IPS DF 4.7 (cell line): ENCODE data around the gene FAF2.
"Not testable (repeated sequence)": the region's sequence is repeated elsewhere in the genome, so short reads cannot be mapped to it uniquely, and the experiment has no call there.

Experiments
- DNase-seq: peaks from one replicate; pipeline ENCODE4 v3.0.0-alpha.2; 2013; ENCODE audit warnings: low spot score; ENCODE audit errors: extremely low read depth

FAF2 gene

DNA sequence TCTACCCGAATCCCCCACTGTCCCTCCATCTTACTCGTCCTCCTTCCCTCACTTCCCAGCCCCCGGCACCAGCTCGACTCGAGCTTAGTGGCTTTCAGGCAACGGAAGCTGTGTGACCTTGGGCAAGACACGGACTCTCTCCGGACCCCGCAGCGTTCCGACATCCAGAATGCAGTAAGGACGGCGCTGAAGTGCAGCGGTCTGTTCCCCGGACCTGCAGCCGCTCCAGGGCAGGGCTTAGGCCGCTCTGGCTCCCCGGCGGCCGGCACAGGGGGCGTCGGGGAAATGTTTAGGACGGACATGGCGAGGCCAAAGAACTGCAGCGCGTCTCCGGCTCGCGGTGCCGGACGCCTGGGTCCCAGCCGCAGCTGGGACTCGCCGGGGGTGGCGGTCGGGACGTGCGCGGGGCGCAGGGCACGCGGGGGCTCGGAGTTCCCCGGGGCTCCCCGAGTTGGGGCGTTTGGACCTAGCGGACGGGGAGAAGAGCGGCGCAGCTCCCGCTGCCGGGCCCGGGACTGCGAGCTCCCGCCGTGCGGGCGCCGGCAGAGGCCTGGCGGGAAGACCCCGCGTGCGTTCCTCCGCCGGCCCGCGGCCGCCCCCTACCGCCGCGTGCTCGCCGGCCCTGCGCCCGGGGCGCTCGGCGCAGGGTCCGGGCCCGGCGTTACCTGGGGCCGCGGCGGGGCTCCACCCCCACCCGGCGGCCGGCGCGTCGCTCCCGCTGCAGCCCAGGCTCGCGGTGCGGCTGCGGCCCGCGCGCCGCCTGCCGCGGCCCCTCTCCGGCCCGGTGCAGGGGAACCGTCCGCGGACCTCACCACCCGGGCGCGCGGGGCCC is 94.6 kb downstream of the FAF2 start:
- no peak for DNase-seq

GRCh38 chr5:176543428-176544182 is 95.4 kb downstream of the FAF2 start:
- no peak for DNase-seq

DNA sequence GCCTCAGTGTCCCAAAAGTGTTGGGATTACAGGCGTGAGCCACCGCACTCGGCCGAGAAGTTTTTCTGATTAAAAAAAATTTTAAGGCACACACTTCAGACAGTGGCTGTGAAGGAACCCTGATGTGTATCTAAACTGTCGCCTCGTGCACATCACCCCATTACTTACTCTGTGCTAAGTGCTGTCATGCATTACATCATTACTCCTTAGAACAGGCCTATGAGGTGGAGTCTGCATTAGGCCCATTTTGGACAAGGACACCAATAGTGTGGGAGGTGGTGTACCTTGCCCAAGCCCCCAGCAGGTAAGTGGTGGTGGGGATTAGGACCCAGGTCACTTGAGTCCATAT is 97.2 kb downstream of the FAF2 start:
- no peak for DNase-seq

GRCh38 chr5:176545737-176546509 is 97.7 kb downstream of the FAF2 start:
- DNase-seq = no peak

- no peak for DNase-seq
Measured at GRCh38 chr5:176547802-176548201, 99.6 kb downstream of the FAF2 start.

DNA sequence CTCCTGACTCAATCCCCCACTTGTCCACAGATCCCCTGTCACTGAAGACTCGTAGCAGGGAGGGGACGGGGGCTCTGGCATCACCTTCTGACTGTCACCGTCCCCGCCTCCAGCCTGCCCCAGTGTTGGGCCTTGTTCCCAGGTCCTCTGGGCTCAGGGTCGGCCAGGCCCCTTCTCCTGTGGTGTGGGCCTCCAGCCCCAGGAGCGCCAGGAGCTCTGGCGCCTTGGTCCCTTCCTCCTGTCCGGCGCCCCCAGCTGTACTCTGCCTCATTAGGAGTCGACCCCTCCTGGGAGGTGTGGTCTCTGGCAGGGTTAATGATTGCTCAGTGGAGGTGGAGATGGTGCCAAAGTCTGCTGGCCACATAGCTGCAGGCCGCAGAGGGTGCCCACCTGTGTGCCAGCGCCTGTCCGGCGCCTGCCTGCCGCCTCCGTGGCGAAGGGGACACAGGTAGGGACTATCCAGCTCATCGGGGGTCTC is 100.8 kb downstream of the FAF2 start, which contains the start of gene CDHR2:
CDHR2 (plus strand) TSS at position 376 of the 478 bp plus-strand sequence. CDS start 16,011 bp downstream, outside the sequence.
- DNase-seq = no peak

GRCh38 chr5:176549871-176550270 is 101.7 kb downstream of the FAF2 start:
- DNase-seq = no peak

- DNase-seq = no peak
Measured at GRCh38 chr5:176550275-176550831, 102.2 kb downstream of the FAF2 start.

DNA sequence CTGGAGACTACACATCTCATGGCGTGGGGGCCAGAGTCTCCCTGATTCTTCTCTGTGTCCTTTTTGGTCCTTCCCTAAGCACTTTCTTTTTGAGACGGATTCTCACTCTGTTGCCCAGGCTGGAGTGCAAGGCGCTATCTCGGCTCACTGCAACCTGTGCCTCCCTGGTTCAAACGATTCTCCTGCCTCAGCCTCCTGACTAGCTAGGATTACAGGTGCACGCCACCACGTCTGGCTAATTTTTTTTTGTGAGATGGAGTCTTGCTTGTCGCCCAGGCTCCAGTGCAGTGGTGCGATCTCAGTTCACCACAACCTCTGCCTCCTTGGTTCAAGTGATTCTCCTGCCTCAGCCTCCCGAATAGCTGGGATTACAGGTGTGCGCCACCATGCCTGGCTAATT is 102.8 kb downstream of the FAF2 start:
- DNase-seq = not testable (repeated sequence)

- DNase-seq = no peak
Measured at GRCh38 chr5:176552332-176552869, 104.2 kb downstream of the FAF2 start.

DNA sequence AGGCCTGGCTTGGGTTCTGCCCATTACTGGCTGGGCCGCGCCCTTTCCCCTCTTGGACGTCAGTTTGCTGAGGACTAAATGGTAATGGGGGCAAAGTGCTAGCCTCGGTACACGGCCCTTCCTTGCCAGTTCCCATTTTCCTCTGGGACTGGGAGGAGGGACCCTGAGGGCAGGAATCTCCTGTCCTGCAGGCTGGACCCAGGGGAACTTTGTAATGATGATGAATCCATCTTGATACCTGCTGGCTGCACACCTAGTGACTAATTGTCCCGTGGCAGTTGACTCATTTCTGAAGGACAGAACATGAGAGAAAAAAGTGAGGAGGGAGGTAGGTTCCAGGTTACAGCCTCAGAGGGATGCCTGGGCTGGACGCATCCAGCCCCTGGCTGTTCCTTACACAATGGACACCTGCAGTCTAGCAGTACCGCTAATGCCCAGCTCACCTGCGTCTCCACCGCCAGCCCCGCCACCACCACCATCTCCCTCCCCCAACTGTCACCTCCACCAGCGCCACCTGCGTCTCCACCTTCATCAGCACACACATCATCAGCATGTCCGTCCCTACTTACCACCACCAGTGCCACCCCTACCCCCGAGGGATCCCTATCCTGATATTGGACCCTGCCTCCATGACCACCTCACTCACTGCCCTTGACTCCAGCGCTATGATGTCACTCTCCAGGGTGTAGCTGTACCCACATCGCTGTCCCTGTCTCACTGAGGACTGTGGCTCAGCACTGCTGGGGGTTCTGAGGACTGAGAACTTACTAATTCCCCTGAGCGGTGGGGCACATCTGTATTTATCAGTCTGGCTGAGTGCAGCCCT is 105.3 kb downstream of the FAF2 start:
- no peak for DNase-seq

GRCh38 chr5:176557846-176558245 is 109.7 kb downstream of the FAF2 start:
- no peak for DNase-seq
